BJ (cell line): ENCODE measurements around the gene AXIN1. TPM values are rescaled to one million over a fixed set of nuclear protein-coding genes. Genes with fewer than 3 reads are reported as not detected.
A peak's percentile ranks its signal among the peaks of the same experiment; 100 is the strongest.
"Not testable (repeated sequence)": the region's sequence is repeated elsewhere in the genome, so short reads cannot be mapped to it uniquely, and the experiment has no call there.

ENCODE experiments used
- CTCF ChIA-PET: fragments of 350-600 bp; formaldehyde crosslinking; extraction: SDS; loops from one replicate; lab custom pipeline; 2021; ENCODE audit warnings: antibody characterized with exemption, inconsistent platforms; lab: Yijun Ruan, JAX
- POLR2A ChIA-PET: fragments of 300-600 bp; sonication (Branson Sonifier 250); formaldehyde crosslinking; extraction: SDS; loops from one replicate; lab custom pipeline; 2021; ENCODE audit warnings: antibody characterized with exemption; lab: Charles Lee
- DNase-seq: peaks from one replicate; pipeline ENCODE4 v3.0.0-alpha.2; 2011; ENCODE audit warnings: low read depth
- H3K27me3 ChIP-seq: 2 replicates; pipeline ENCODE4 v1.6.0; 2011; ENCODE audit warnings: low read length; ENCODE audit not compliant: control insufficient read depth, insufficient read depth
- H3K36me3 ChIP-seq: 2 replicates; pipeline ENCODE4 v1.5.1; 2011; ENCODE audit warnings: low read length; ENCODE audit not compliant: control insufficient read depth, insufficient read depth
- H3K4me3 ChIP-seq: 2 replicates; pipeline ENCODE4 v1.5.1; 2011; ENCODE audit warnings: low read depth, mild to moderate bottlenecking, control low read depth, low read length
- CTCF ChIP-seq: IDR thresholded peaks from 2 replicates; pipeline ENCODE4 v1.5.1; 2011; ENCODE audit warnings: low read depth, mild to moderate bottlenecking, control low read depth, inconsistent platforms, low read length, moderate library complexity; ENCODE audit not compliant: insufficient read depth
- polyA plus RNA-seq: library from polyadenylated mRNA; depleted of rRNA; stranded (reverse); fragments of >200 nt; gene quantifications from 2 replicates; pipeline ENCODE4 v1.2.3, GENCODE V29; 2011

Gene AXIN1
- polyA plus RNA-seq, 1 experiment: 4.3 TPM

- CTCF ChIA-PET: no interaction called here
- Histone ChIP-seq H3K27me3 (no peaks in the 10 kb centered on the region), H3K4me3 (no peak overlapping the region), H3K36me3 (peaks cover 1% of the 10 kb centered on the region; the same call in 1 of the 2 replicates)
- DNase-seq: no peak
- TF ChIP-seq CTCF: no peak
- POLR2A ChIA-PET: no interaction called here
Observed at GRCh38 chr16:340370-341091, 12.0 kb downstream of the AXIN1 start.

- Histone ChIP-seq H3K36me3 (peaks cover 1% of the 10 kb centered on the region; the same call in 1 of the 2 replicates), H3K4me3 (no peak overlapping the region), H3K27me3 (no peaks in the 10 kb centered on the region)
- ChIA-PET CTCF (no interaction called here), POLR2A (no interaction called here)
- TF ChIP-seq CTCF: no peak
- no peak for DNase-seq
Observed at GRCh38 chr16:339680-340079, 12.8 kb downstream of the AXIN1 start.

- no peak for TF ChIP-seq CTCF
- no peak for DNase-seq
- no peaks in the 10 kb centered on the region; the same call in 1 of the 2 replicates for H3K36me3 ChIP-seq
- POLR2A ChIA-PET: no interaction called here
- CTCF ChIA-PET: interaction anchor here (1.1 to 1.9 kb wide), 3 partner anchors 12 to 272 kb away, joined by 3 to 6 read pairs (median 3); partner anchors contain the start of gene AXIN1
- H3K4me3 ChIP-seq: no peak overlapping the region
- H3K27me3 ChIP-seq: no peaks in the 10 kb centered on the region
Observed at GRCh38 chr16:337975-338575, 14.4 kb downstream of the AXIN1 start.

- ChIA-PET CTCF (interaction anchor here (0.8 to 1.9 kb wide), 5 partner anchors 12 to 272 kb away, joined by 3 to 6 read pairs (median 3); partner anchors contain the start of gene AXIN1), POLR2A (no interaction called here)
- H3K36me3 ChIP-seq: no peaks in the 10 kb centered on the region; the same call in 1 of the 2 replicates
- no peak overlapping the region for H3K4me3 ChIP-seq
- TF ChIP-seq CTCF: no peak
- DNase-seq: no peak
- H3K27me3 ChIP-seq: no peaks in the 10 kb centered on the region
Observed at GRCh38 chr16:337437-337836, 15.1 kb downstream of the AXIN1 start.

GRCh38 chr16:336269-336668, 16.3 kb downstream of the AXIN1 start:
- no peaks in the 10 kb centered on the region for H3K27me3 ChIP-seq
- no peak overlapping the region for H3K4me3 ChIP-seq
- CTCF ChIA-PET: interaction anchor here (1.0 kb wide), 1 partner anchor 26 kb away, joined by 3 read pairs; no protein-coding TSS in a partner anchor
- no peak for TF ChIP-seq CTCF
- POLR2A ChIA-PET: no interaction called here
- DNase-seq: no peak
- no peaks in the 10 kb centered on the region; the same call in 1 of the 2 replicates for H3K36me3 ChIP-seq

GRCh38 chr16:334861-335632, 17.5 kb downstream of the AXIN1 start:
- H3K27me3 ChIP-seq, H3K36me3 ChIP-seq, POLR2A ChIA-PET, H3K4me3 ChIP-seq: not testable (repeated sequence)
- peak; percentile 19 for DNase-seq
- CTCF ChIA-PET: interaction anchor here (1.0 kb wide), 1 partner anchor 27 kb away, joined by 3 read pairs; no protein-coding TSS in a partner anchor

- H3K27me3 ChIP-seq, POLR2A ChIA-PET, H3K36me3 ChIP-seq, H3K4me3 ChIP-seq, DNase-seq, CTCF ChIA-PET: not testable (repeated sequence)
Observed at GRCh38 chr16:334164-334832, 18.2 kb downstream of the AXIN1 start.
